Pancreas (tissue), 10 donors: ENCODE results near the gene INF2. TPM values are rescaled to one million over a fixed set of nuclear protein-coding genes. Genes with fewer than 3 reads are reported as not detected.

Source experiments
- ATAC-seq, 4 donors: fragments of 200-7000 bp; cut with Tn5 transposase; one replicate each; pipeline versions ENCODE4 v1.8.0 to v1.9.1; 2020; ENCODE audit warnings: mild to moderate bottlenecking in 4 of 4, moderate library complexity in 4 of 4
- DNase-seq, 6 donors: peaks; one replicate each; pipeline ENCODE4 v3.0.0-alpha.2; 2020
- FAIRE-seq: peaks from 2 replicates; lab custom pipeline; 2012; peaks lifted over from hg19 to GRCh38; lab: Jason Lieb, UNC
- H3K27ac ChIP-seq, 4 donors: fragments of 200-600 bp; sonication (generic); 1 replicate in 3 of 4; 2 replicates in 1 of 4; pipeline versions ENCODE4 v1.5.0 to v1.8.0; 2020
- H3K27me3 ChIP-seq, 4 donors: fragments of 200-600 bp; one replicate each; pipeline ENCODE4 v1.8.0; 2021
- H3K36me3 ChIP-seq, 3 donors: fragments of 200-600 bp; sonication (generic) in 1 of 3; one replicate each; pipeline versions ENCODE4 v1.5.0 to v1.8.0; 2020 to 2021
- H3K4me1 ChIP-seq, 3 donors: fragments of 200-600 bp; one replicate each; pipeline ENCODE4 v1.8.0; 2021
- H3K4me3 ChIP-seq, 4 donors: fragments of 200-600 bp; sonication (generic) in 2 of 4; one replicate each; pipeline versions ENCODE4 v1.5.0 to v1.8.0; 2020 to 2021
- H3K9me3 ChIP-seq, 4 donors: fragments of 200-600 bp; one replicate each; pipeline ENCODE4 v1.8.0; 2021
- WGBS, 2 donors: extraction: QIAGEN DNeasy Blood & Tissue Kit; methylation state at CpG; one replicate each; pipeline ENCODE4 v1.1.7; 2013; 5-methylcytosine and 5-hydroxymethylcytosine counted together
- intact Hi-C, 3 donors: fragments of 100-400 bp; cut with DNase I; formaldehyde crosslinking; loops; one replicate each; pipeline versions ENCODE4 v1.11.1 to v1.14.2; 2022
- polyA plus RNA-seq, 2 donors: library from polyadenylated mRNA; stranded (reverse); fragments of 200-250 nt; gene quantifications; one replicate each; pipeline ENCODE4 v1.2.3, GENCODE V29; 2013
- total RNA-seq, 6 donors: library from RNA; stranded (reverse); fragmentation: NEBNext Ultra II Directional in 4 of 6; extraction: Animal tissue kit (Norgen Biotek cat#: 25700) in 4 of 6; gene quantifications; one replicate each; pipeline versions ENCODE4 v1.2.1 to v1.2.4, GENCODE V29; 2021 to 2023
- TF ChIP-seq, protein P1 (sequence below), 4 donors: fragments of 200-600 bp; sonication (generic) in 3 of 4; IDR thresholded peaks; one replicate each; pipeline versions ENCODE4 v1.5.0 to v1.8.0; 2021; ENCODE audit warnings: antibody characterized with exemption in 4 of 4
- donor health status: healthy with polysubstance abuse.
- donor health status: DM: no; HTN: no; CAD: no; lungs with moderate emphysema.
- donor health status: DM: no; HTN: no; CAD: no.
- donor health status: control.
- donor health status: control.
- donor health status: Bipolar disorder and iron deficiency.
- donor health status: DM: yes; HTN: yes; CAD: no.
- donor health status: DM: no; HTN: no; CAD: no.
- donor health status: DM: no; HTN: no; CAD: no.
- donor health status: DM: yes; HTN: yes; CAD: no.

Gene INF2
- total and polyA plus RNA-seq, 8 donors = 20.4 to 80.8 (median 27.8) TPM

DNA sequence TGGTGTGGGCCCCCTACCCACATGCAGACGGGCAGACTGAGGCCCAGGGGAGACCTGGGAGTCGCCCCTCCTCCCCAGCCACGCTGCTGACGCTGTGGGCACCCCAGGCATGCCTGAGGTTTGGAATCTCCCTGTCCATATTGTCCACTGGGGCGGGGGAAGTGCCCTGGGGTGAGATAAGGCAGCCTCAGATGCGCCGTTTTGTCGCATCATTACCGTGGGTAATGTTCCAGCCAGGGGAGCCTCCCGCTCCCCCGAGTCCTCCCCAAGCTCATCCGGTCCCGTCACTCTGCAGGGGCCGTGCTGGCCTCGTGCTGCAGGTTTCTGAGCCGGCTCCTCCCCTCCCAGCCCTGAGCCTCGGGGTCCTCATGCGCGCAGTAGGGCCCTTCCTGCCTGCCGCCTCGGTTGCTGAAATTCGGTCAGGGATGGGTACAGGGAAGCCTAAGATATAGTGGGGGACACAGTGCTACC is 11.4 kb downstream of the INF2 start:
- intact Hi-C loops = loop anchor here in 1 of 3 donors (10.0 kb wide), 1 partner anchor 46 kb away; no protein-coding TSS in a partner anchor
- no peak overlapping the region for H3K27ac ChIP-seq
- DNase-seq = no peak
- H3K4me1 ChIP-seq = no peaks in the 10 kb centered on the region
- H3K9me3 ChIP-seq = no peaks in the 10 kb centered on the region
- peaks cover 0 to 7% (median 2%) of the 10 kb centered on the region in 3 donors for H3K36me3 ChIP-seq
- no peaks in the 10 kb centered on the region for H3K27me3 ChIP-seq
- 82 to 88% methylated on average over 22 of the region's 22 CpGs for WGBS, 2 donors
- no peak overlapping the region for H3K4me3 ChIP-seq
- no peak for ATAC-seq
- FAIRE-seq = no peak
- TF ChIP-seq, protein P1, sequence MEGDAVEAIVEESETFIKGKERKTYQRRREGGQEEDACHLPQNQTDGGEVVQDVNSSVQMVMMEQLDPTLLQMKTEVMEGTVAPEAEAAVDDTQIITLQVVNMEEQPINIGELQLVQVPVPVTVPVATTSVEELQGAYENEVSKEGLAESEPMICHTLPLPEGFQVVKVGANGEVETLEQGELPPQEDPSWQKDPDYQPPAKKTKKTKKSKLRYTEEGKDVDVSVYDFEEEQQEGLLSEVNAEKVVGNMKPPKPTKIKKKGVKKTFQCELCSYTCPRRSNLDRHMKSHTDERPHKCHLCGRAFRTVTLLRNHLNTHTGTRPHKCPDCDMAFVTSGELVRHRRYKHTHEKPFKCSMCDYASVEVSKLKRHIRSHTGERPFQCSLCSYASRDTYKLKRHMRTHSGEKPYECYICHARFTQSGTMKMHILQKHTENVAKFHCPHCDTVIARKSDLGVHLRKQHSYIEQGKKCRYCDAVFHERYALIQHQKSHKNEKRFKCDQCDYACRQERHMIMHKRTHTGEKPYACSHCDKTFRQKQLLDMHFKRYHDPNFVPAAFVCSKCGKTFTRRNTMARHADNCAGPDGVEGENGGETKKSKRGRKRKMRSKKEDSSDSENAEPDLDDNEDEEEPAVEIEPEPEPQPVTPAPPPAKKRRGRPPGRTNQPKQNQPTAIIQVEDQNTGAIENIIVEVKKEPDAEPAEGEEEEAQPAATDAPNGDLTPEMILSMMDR (IDR thresholded peaks at IDR 0.05) = no peak

GRCh38 chr14:104701383-104702076 is 12.1 kb downstream of the INF2 start:
- FAIRE-seq (no peak), DNase-seq (no peak), ATAC-seq (no peak)
- H3K27me3 ChIP-seq = no peaks in the 10 kb centered on the region
- H3K36me3 ChIP-seq = peaks cover 0 to 7% (median 2%) of the 10 kb centered on the region in 3 donors
- 92% methylated on average over 44 to 46 of the region's 46 CpGs for WGBS, 2 donors
- H3K9me3 ChIP-seq = no peaks in the 10 kb centered on the region
- H3K4me1 ChIP-seq = no peaks in the 10 kb centered on the region
- H3K27ac ChIP-seq = no peak overlapping the region
- intact Hi-C loops = loop anchor here in 1 of 3 donors (10.0 kb wide), 1 partner anchor 47 kb away; no protein-coding TSS in a partner anchor
- no peak overlapping the region for H3K4me3 ChIP-seq
- TF ChIP-seq, protein P1 (IDR thresholded peaks at IDR 0.05) = no peak

DNA sequence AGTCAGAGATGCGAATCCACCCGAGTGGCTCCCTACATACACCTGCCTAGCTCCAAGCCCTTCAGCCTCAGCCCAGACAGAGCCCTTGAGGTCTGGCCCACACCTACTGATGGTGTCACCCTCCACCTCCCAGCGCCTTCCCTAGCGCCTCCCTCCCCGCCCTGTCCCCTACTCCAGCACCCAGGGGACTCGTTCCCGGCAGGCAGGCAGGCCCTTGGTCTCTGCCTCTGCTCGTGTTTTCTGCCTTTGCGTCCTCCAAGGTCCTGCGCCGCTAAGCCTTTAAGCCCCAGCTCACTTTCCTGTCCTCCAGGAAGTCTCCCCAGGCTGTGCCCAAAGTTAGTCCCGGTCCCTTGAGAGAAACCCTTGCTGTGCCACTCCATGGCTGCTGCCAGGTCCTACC is 12.7 kb downstream of the INF2 start:
- Histone ChIP-seq H3K4me1 (no peaks in the 10 kb centered on the region), H3K36me3 (peaks cover 0 to 7% (median 2%) of the 10 kb centered on the region in 3 donors), H3K4me3 (no peak overlapping the region), H3K27ac (no peak overlapping the region), H3K9me3 (no peaks in the 10 kb centered on the region), H3K27me3 (no peaks in the 10 kb centered on the region)
- FAIRE-seq (no peak), ATAC-seq (no peak), DNase-seq (no peak)
- TF ChIP-seq, protein P1 (IDR thresholded peaks at IDR 0.05) = no peak
- WGBS, 2 donors = 84 to 86% methylated on average over 12 of the region's 12 CpGs
- intact Hi-C loops = loop anchor here in 1 of 3 donors (10.0 kb wide), 1 partner anchor 47 kb away; no protein-coding TSS in a partner anchor

- Histone ChIP-seq H3K27ac (no peak overlapping the region), H3K4me3 (no peak overlapping the region), H3K9me3 (no peaks in the 10 kb centered on the region), H3K4me1 (no peaks in the 10 kb centered on the region), H3K27me3 (no peaks in the 10 kb centered on the region), H3K36me3 (peaks cover 0 to 7% (median 2%) of the 10 kb centered on the region in 3 donors)
- TF ChIP-seq, protein P1 (IDR thresholded peaks at IDR 0.05) = no peak
- 88 to 93% methylated on average over 4 of the region's 4 CpGs for WGBS, 2 donors
- no peak for DNase-seq
- intact Hi-C loops = loop anchor here in 1 of 3 donors (10.0 kb wide), 1 partner anchor 48 kb away; no protein-coding TSS in a partner anchor
- FAIRE-seq = no peak
- ATAC-seq = no peak
These were observed 13.3 kb downstream of the INF2 start for GRCh38 chr14:104702673-104703072.

GRCh38 chr14:104703269-104703668 is 13.9 kb downstream of the INF2 start:
- 96 to 97% methylated on average over 28 of the region's 28 CpGs for WGBS, 2 donors
- DNase-seq (no peak), ATAC-seq (no peak), FAIRE-seq (no peak)
- intact Hi-C loops = loop anchor here in 1 of 3 donors (10.0 kb wide), 1 partner anchor 48 kb away; no protein-coding TSS in a partner anchor
- H3K36me3 ChIP-seq = peaks cover 0 to 7% (median 2%) of the 10 kb centered on the region in 3 donors
- H3K27ac ChIP-seq = no peak overlapping the region
- H3K9me3 ChIP-seq = no peaks in the 10 kb centered on the region
- TF ChIP-seq, protein P1 (IDR thresholded peaks at IDR 0.05) = no peak
- H3K4me1 ChIP-seq = no peaks in the 10 kb centered on the region
- no peak overlapping the region for H3K4me3 ChIP-seq
- no peaks in the 10 kb centered on the region for H3K27me3 ChIP-seq
